ENCODE results near the gene SORCS2. TPM values are rescaled to one million over a fixed set of nuclear protein-coding genes. Genes with fewer than 3 reads are reported as not detected.

SORCS2 gene
- total RNA-seq, 2 experiments from 2014 or later: 0.07 TPM

- H3K36me3 Mint-ChIP-seq: no peaks in the 10 kb centered on the region
- no peak overlapping the region for H3K27ac Mint-ChIP-seq
- H3K9me3 Mint-ChIP-seq: no peaks in the 10 kb centered on the region
- CTCF ChIA-PET: no interaction called here
- H3K4me3 Mint-ChIP-seq: no peak overlapping the region
- peaks cover 5% of the 10 kb centered on the region for H3K4me1 Mint-ChIP-seq (ENCODE audit: low read depth)
- DNase-seq: peak; percentile 3
- no peaks in the 10 kb centered on the region for H3K27me3 Mint-ChIP-seq
- intact Hi-C loops (cut with micrococcal nuclease): no loop called here
- POLR2A ChIA-PET: no interaction called here
Observed at GRCh38 chr4:7165874-7166201, 26.5 kb upstream of the SORCS2 start.

GRCh38 chr4:7166237-7166636 lies 26.1 kb upstream of the SORCS2 start:
- ChIA-PET POLR2A (no interaction called here), CTCF (no interaction called here)
- no peak overlapping the region for H3K27ac Mint-ChIP-seq
- no peak overlapping the region for H3K4me3 Mint-ChIP-seq
- DNase-seq: peak; percentile 1
- peaks cover 5% of the 10 kb centered on the region for H3K4me1 Mint-ChIP-seq (ENCODE audit: low read depth)
- intact Hi-C loops (cut with micrococcal nuclease): no loop called here
- H3K9me3 Mint-ChIP-seq: no peaks in the 10 kb centered on the region
- H3K27me3 Mint-ChIP-seq: no peaks in the 10 kb centered on the region
- H3K36me3 Mint-ChIP-seq: no peaks in the 10 kb centered on the region

GRCh38 chr4:7166981-7167700 lies 25.2 kb upstream of the SORCS2 start:
- Mint-ChIP-seq H3K27ac (no peak overlapping the region), H3K4me1 (ENCODE audit: low read depth) (peaks cover 5% of the 10 kb centered on the region), H3K27me3 (no peaks in the 10 kb centered on the region), H3K4me3 (no peak overlapping the region), H3K9me3 (no peaks in the 10 kb centered on the region), H3K36me3 (no peaks in the 10 kb centered on the region)
- DNase-seq: peak; percentile 3
- CTCF ChIA-PET: no interaction called here
- POLR2A ChIA-PET: no interaction called here
- intact Hi-C loops (cut with micrococcal nuclease): no loop called here

- peaks cover 5% of the 10 kb centered on the region for H3K4me1 Mint-ChIP-seq (ENCODE audit: low read depth)
- ChIA-PET CTCF (no interaction called here), POLR2A (no interaction called here)
- DNase-seq: no peak
- H3K36me3 Mint-ChIP-seq: no peaks in the 10 kb centered on the region
- H3K27ac Mint-ChIP-seq: no peak overlapping the region
- H3K4me3 Mint-ChIP-seq: no peak overlapping the region
- intact Hi-C loops (cut with micrococcal nuclease): no loop called here
- H3K27me3 Mint-ChIP-seq: no peaks in the 10 kb centered on the region
- no peaks in the 10 kb centered on the region for H3K9me3 Mint-ChIP-seq
Observed at GRCh38 chr4:7167706-7168105, 24.6 kb upstream of the SORCS2 start.

GRCh38 chr4:7168106-7168505 lies 24.2 kb upstream of the SORCS2 start:
- H3K27me3 Mint-ChIP-seq: no peaks in the 10 kb centered on the region
- CTCF ChIA-PET: no interaction called here
- no peak overlapping the region for H3K27ac Mint-ChIP-seq
- intact Hi-C loops (cut with micrococcal nuclease): no loop called here
- DNase-seq: peak; percentile 6
- POLR2A ChIA-PET: no interaction called here
- H3K36me3 Mint-ChIP-seq: no peaks in the 10 kb centered on the region
- no peaks in the 10 kb centered on the region for H3K9me3 Mint-ChIP-seq
- peaks cover 5% of the 10 kb centered on the region for H3K4me1 Mint-ChIP-seq (ENCODE audit: low read depth)
- no peak overlapping the region for H3K4me3 Mint-ChIP-seq

GRCh38 chr4:7169134-7169533 lies 23.2 kb upstream of the SORCS2 start:
- no peak for DNase-seq
- H3K4me1 Mint-ChIP-seq (ENCODE audit: low read depth): peaks cover 5% of the 10 kb centered on the region
- no peak overlapping the region for H3K4me3 Mint-ChIP-seq
- no peaks in the 10 kb centered on the region for H3K9me3 Mint-ChIP-seq
- no peaks in the 10 kb centered on the region for H3K27me3 Mint-ChIP-seq
- no peak overlapping the region for H3K27ac Mint-ChIP-seq
- intact Hi-C loops (cut with micrococcal nuclease): no loop called here
- POLR2A ChIA-PET: no interaction called here
- H3K36me3 Mint-ChIP-seq: no peaks in the 10 kb centered on the region
- CTCF ChIA-PET: no interaction called here

GRCh38 chr4:7170012-7170411 lies 22.3 kb upstream of the SORCS2 start:
- Mint-ChIP-seq H3K4me3 (no peak overlapping the region), H3K4me1 (ENCODE audit: low read depth) (peaks cover 5% of the 10 kb centered on the region), H3K9me3 (no peaks in the 10 kb centered on the region), H3K27ac (no peak overlapping the region), H3K27me3 (no peaks in the 10 kb centered on the region), H3K36me3 (no peaks in the 10 kb centered on the region)
- DNase-seq: no peak
- CTCF ChIA-PET: no interaction called here
- POLR2A ChIA-PET: no interaction called here
- intact Hi-C loops (cut with micrococcal nuclease): no loop called here

- CTCF ChIA-PET: no interaction called here
- no peak overlapping the region for H3K27ac Mint-ChIP-seq
- POLR2A ChIA-PET: no interaction called here
- no peak overlapping the region for H3K4me3 Mint-ChIP-seq
- no peaks in the 10 kb centered on the region for H3K9me3 Mint-ChIP-seq
- H3K4me1 Mint-ChIP-seq (ENCODE audit: low read depth): peaks cover 5% of the 10 kb centered on the region
- intact Hi-C loops (cut with micrococcal nuclease): no loop called here
- no peaks in the 10 kb centered on the region for H3K36me3 Mint-ChIP-seq
- no peak for DNase-seq
- peaks cover 2% of the 10 kb centered on the region for H3K27me3 Mint-ChIP-seq
Observed at GRCh38 chr4:7171191-7171900, 21.0 kb upstream of the SORCS2 start.

- H3K27ac Mint-ChIP-seq: no peak overlapping the region
Observed at GRCh38 chr4:7172508-7172907, 19.8 kb upstream of the SORCS2 start.

GRCh38 chr4:7172946-7173345 lies 19.4 kb upstream of the SORCS2 start:
- Mint-ChIP-seq H3K27me3 (peaks cover 3% of the 10 kb centered on the region), H3K36me3 (no peaks in the 10 kb centered on the region), H3K4me1 (ENCODE audit: low read depth) (peaks cover 5% of the 10 kb centered on the region), H3K9me3 (no peaks in the 10 kb centered on the region), H3K27ac (no peak overlapping the region), H3K4me3 (no peak overlapping the region)
- ChIA-PET POLR2A (no interaction called here), CTCF (no interaction called here)
- DNase-seq: no peak
- intact Hi-C loops (cut with micrococcal nuclease): no loop called here

More at GRCh38 chr4:7172508-7172907, 19.8 kb upstream of the SORCS2 start:
- Mint-ChIP-seq H3K4me3 (no peak overlapping the region), H3K27me3 (peaks cover 3% of the 10 kb centered on the region), H3K9me3 (no peaks in the 10 kb centered on the region), H3K36me3 (no peaks in the 10 kb centered on the region), H3K4me1 (ENCODE audit: low read depth) (peaks cover 5% of the 10 kb centered on the region)
- intact Hi-C loops (cut with micrococcal nuclease): no loop called here
- POLR2A ChIA-PET: no interaction called here
- no peak for DNase-seq
- CTCF ChIA-PET: no interaction called here

- Mint-ChIP-seq H3K27me3 (peaks cover 3% of the 10 kb centered on the region), H3K4me1 (ENCODE audit: low read depth) (peaks cover 5% of the 10 kb centered on the region), H3K36me3 (no peaks in the 10 kb centered on the region), H3K4me3 (no peak overlapping the region), H3K27ac (no peak overlapping the region), H3K9me3 (no peaks in the 10 kb centered on the region)
- DNase-seq: no peak
- CTCF ChIA-PET: no interaction called here
- POLR2A ChIA-PET: no interaction called here
- intact Hi-C loops (cut with micrococcal nuclease): no loop called here
Observed at GRCh38 chr4:7173841-7174449, 18.4 kb upstream of the SORCS2 start.

GRCh38 chr4:7179158-7179557 lies 13.2 kb upstream of the SORCS2 start:
- Mint-ChIP-seq H3K4me3 (no peak overlapping the region), H3K36me3 (peaks cover 6% of the 10 kb centered on the region), H3K27me3 (peaks cover 15% of the 10 kb centered on the region), H3K27ac (no peak overlapping the region), H3K9me3 (peaks cover 12% of the 10 kb centered on the region), H3K4me1 (ENCODE audit: low read depth) (peaks cover 12% of the 10 kb centered on the region)
- ChIA-PET CTCF (no interaction called here), POLR2A (no interaction called here)
- no peak for DNase-seq
- intact Hi-C loops (cut with micrococcal nuclease): no loop called here

- H3K36me3 Mint-ChIP-seq: peaks cover 6% of the 10 kb centered on the region
- ChIA-PET POLR2A (no interaction called here), CTCF (no interaction called here)
- no peak for DNase-seq
- intact Hi-C loops (cut with micrococcal nuclease): loop anchor here (10.0 kb wide), 2 partner anchors 76 to 276 kb away; partner anchors contain the start of gene TBC1D14
- H3K9me3 Mint-ChIP-seq: peaks cover 12% of the 10 kb centered on the region
- no peak overlapping the region for H3K27ac Mint-ChIP-seq
- H3K4me1 Mint-ChIP-seq (ENCODE audit: low read depth): peaks cover 12% of the 10 kb centered on the region
- no peak overlapping the region for H3K4me3 Mint-ChIP-seq
- H3K27me3 Mint-ChIP-seq: peaks cover 15% of the 10 kb centered on the region
Observed at GRCh38 chr4:7180938-7181337, 11.4 kb upstream of the SORCS2 start.

Data from activated CD4-positive, alpha-beta memory T cell treated with anti-CD3 and anti-CD28 coated beads for 36 hours (primary cell).